NCI-H128 (cell line): ENCODE data around the gene SLC22A23.

Experiments used
- DNase-seq: peaks from one replicate; lab custom pipeline; 2025; ENCODE audit not compliant: unreplicated experiment; lab: John Stamatoyannopoulos, UW

SLC22A23 gene, protein sequence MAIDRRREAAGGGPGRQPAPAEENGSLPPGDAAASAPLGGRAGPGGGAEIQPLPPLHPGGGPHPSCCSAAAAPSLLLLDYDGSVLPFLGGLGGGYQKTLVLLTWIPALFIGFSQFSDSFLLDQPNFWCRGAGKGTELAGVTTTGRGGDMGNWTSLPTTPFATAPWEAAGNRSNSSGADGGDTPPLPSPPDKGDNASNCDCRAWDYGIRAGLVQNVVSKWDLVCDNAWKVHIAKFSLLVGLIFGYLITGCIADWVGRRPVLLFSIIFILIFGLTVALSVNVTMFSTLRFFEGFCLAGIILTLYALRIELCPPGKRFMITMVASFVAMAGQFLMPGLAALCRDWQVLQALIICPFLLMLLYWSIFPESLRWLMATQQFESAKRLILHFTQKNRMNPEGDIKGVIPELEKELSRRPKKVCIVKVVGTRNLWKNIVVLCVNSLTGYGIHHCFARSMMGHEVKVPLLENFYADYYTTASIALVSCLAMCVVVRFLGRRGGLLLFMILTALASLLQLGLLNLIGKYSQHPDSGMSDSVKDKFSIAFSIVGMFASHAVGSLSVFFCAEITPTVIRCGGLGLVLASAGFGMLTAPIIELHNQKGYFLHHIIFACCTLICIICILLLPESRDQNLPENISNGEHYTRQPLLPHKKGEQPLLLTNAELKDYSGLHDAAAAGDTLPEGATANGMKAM

DNA sequence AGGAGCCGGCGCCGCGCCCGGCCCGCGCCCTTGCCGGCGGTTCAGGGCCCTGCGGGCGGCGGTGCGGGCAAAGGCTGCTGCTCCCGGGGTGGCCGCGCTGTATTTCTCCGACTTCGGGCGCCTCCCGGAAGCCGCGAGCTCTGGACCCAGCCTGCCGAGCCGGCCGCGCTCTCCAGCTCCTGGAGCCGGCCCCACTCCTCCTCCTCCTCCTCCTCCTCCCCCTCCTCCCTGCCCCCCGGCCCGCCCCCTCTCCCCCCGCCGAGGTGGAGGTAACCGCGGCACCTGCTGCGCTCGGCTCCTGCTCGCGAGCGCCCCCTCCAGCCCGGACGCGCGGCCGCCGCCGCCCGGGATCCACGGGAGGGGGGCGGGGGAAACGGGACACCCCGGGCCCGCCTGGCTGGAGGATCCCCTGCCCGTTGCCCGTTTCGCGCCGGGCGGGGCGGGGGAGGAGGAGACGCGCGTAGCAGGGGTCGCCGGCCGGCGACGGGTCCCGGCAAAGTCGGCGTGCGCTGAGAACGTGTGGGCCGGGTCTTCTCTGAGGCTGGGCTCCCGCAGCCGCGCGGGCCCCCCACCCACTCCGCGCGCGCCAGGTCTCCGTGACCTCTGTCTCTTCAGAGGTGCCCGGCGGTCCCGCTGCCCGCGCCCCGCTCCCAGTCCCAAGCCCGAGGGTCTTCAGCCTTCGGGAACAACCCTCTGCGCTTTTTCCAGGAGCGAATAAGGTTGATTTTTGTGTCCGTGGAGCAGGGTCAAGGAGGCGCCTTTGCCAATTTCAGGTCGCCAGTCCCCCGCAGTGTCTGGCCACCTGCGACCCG, at the start of gene SLC22A23:
Gene SLC22A23 (minus strand): TSS at position 153 of the 812 bp plus-strand sequence. CDS start 491 bp downstream, outside the sequence.
- DNase-seq: no peak

DNA sequence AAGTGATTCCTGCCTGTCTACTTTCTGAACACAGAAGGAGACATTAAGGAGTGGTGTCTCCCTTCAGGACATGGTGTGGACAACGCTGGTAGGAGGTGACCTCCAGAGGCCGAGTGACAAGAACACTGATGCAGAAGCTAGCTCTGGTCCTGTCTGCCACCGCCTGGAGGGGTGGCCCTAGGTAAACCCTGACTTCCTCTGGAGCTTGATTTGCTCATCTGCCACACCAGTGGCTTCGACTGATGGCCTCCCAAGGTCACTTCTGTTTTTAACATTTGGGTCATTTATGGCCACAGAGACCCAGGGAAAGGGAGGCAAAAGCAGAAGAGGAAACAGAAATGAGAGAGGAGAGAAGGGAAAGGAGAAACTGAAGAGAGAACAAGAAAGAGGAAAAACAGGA, 49.4 kb upstream of the SLC22A23 start:
- no peak for DNase-seq

DNA sequence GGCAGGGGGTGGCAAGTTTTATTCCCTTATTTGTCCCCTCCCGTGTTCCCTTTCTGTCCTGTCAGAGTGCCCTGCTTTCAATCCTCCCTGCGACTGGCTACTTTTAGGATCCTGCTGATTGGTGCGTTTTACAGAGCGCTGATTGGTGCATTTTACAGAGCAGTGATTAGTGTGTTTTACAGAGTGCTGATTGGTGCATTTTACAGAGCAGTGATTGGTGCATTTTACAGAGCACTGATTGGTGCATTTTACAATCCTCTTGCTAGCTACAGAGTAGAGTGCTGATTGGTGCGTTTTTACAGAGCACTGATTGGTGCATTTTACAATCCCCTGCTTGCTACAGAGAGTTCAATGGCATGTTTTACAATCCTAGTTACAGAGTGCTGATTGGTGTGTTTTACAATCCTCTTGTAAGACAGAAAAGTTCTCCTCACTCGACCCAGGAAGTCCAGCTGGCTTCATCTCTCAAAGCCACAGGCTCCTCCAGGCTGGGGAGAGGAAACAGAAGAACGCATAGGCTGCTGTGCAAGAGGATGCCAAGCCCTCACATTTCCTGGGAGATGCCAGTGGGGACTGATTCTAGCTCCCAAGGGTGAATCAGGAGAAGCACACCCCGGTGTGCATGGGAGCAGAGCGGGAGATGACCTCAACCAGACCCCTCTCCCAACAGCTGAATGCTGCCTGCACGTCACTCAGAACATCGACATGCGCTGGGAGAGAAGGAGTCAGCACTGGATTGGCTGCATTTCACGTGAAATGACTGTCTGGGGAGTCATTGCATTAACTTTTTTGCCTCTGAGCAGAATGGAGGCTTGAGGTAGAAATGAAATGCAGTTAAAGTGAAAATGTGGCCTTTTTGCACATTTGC, 48.3 kb upstream of the SLC22A23 start:
- DNase-seq: no peak

DNA sequence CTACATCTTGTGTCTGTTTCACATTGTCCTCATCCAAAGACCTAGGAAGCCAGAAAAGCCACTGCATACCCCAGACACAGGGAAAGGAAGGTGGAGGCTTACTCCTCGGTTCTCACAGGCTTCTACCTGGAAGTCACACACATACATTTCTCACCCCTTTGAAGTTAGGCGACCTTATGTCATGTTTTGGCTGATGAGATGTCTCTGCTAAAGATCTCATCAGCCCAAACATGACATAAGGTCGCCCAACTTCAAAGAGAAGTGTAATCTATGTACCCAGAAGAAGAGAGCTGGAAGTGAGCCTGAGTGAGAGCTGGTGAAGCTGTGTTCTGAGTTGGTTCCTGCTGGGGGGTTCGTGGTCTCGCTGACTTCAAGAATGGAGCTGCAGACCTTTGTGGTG, 47.5 kb upstream of the SLC22A23 start:
- no peak for DNase-seq

DNA sequence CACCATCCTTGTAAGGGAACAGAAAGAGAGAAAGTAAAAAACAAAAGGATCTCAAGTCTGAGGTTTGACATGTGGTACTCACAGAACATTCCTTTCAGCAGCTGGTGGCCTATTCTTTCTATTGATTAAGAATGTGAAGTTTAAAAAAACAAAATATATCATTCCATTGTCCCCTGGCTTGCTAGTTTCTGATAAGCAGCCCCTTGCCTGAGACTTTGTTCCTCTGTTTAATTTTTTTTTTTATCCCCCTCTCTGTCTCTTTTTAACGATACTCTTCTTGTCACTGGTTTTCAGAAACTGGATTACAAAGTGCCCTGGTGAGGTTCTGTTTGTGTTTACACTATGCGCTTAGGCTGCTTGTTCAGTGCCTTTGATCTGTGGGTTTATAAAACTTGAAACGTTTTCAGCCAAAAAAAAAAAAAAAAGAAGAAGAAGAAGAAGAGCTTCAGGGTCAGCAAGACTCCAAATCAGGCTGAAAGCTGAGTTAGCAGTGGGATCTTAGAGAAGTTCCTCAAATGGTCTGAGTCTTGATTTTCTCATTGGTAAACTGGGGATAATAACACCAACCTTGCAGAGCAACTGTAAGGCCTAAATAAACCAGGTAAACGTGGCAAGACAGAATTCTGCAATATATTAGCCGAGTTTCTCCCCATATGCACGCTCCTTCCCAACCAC, 45.1 kb upstream of the SLC22A23 start:
- no peak for DNase-seq

DNA sequence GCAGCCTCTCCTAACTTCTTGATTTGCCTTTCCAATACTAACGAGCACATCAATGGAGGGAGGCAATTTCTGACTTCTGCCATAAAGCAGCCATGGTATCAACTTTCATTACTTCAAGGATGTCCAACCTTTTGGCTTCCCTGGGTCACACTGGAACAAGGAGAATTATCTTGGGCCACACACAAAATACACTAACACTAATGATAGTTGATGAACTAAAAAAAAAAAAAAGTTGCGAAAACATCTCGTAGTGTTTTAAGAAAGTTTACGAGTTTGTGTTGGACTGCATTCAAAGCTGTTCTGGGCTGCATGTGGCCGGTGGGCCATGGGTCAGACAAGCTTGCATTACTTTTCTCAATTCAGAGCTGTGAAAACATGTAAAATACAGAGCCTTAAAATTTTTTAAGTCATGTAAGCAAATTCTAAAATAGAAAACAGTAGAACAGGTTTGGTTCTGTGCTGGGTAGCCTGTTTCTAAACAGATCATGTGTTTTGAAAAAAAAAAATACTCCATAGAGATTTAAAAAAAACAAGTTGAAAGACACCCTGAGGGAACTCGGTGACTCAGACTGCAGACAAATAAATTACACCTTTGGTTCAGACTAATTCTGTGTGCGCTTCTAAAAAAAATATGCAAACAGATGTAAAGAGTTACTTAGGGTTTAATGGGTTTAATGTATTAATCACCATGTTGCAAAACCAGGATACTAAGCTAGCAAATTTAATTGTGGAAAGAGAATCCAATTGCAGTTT, 43.6 kb upstream of the SLC22A23 start:
- DNase-seq: no peak

DNA sequence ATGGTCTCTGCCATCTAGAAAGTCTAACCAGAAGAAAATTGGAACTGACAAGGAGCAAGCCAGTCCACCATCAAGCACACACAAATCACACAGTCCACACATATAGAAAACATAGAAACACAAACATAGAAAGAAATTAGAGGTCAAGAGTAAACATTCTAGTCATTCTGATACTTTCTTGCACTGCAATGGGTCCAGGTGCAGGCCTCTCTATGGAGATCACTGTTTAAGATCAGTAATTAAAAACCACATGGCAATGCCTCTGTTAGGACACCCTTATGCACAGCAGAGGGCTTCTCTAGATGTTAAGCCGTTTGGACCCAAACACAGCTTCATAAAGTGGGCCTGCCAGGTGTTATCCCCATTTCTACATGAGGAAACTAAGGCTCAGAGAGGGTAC, 42.8 kb upstream of the SLC22A23 start:
- DNase-seq: no peak

DNA sequence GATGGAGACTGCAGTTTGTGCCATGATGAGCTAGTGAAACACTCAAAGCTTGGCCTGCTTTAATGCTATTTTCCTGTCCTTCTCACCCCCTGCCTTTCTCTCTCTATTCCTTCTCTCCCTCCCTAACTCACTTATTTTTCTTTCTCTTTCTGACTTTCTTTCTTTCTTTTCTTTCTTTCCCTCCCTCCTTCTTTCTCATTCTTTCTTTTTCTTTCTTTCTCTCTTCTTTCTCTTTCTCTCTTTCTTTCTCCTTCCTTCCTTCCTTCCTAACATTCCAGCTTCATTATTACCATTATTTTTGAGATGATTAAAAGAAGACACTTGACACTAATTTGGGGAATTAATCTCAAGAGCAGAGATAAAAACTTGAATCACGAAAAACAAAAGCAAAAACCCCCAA, 39.5 kb upstream of the SLC22A23 start:
- no peak for DNase-seq

DNA sequence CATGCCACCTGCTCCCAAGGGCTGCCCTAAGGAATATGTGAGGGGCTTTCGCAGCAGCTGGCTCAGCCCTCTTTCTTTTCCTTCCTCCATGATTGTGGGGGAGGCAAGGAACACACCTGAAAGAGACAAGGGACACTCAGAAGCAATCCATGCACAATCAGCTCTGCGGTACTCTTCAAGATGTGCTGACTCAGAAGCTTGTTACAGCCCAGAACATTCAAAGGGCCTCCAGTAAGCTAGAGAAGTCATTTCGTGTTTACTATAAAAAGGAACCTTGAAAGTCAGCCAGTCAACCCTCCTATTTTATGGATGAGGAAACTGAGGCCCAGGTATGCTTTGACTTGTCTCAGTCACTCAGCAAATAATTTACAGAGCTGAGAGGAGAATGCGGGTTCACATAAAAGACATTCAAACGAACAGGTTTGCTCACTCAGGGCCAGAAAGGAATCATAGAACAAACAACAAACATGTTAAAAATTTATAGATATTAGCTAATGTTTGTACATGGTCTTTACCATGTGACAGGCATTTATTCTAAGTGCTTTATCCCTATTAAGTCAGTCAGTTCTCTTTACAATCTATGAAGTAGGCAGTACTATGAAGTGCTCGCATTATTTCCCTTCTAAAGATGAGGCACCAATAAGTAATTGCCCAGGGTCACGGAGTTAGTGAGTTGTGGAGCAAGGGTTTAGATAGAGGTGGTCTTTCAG, 37.7 kb upstream of the SLC22A23 start:
- no peak for DNase-seq

DNA sequence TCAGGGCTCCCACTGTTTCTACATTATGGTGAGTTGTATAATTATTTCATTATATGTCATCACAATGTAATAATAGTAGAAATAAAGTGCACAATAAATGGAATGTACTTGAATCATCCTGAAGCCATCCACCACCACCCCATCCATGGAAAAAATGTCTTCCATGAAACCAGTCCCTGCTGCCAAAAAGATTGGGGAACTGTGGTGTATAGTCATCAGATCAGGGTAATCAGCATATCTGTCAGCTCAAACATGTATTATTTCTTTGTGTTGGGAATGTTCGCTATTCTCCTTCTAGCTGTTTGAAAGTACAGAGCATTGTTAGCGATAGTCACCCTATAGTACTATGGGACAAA, 33.8 kb upstream of the SLC22A23 start:
- no peak for DNase-seq

DNA sequence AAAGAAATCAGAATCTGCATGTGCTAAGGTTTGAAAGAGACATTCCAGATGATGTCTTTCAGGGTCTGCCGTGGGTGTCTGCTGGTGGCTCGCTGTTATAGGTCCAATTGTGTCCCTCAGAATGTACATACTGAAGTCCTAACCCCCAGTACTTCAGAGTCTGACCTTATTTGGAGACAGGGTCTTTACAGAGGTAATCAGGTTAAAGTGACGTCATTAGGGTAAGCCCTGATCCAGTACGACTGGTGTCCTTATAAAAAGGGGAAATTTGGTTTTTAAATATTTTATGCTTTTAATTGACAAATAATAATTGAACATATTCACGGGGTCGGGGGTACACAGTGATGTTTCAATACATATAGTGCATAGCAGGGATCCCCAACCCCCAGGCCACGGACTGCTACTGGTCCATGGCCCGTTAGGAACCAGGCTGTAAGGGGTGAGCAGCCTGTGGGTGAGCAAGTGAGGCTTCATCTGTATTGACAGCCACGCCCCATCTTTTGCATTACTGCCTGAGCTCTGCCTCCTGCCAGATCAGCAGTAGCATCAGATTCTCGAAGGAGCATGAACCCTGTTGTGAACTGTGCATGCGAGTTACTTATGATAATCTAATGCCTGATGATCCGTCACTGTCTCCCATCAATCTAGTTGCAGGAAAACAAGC, 33.2 kb upstream of the SLC22A23 start:
- no peak for DNase-seq

DNA sequence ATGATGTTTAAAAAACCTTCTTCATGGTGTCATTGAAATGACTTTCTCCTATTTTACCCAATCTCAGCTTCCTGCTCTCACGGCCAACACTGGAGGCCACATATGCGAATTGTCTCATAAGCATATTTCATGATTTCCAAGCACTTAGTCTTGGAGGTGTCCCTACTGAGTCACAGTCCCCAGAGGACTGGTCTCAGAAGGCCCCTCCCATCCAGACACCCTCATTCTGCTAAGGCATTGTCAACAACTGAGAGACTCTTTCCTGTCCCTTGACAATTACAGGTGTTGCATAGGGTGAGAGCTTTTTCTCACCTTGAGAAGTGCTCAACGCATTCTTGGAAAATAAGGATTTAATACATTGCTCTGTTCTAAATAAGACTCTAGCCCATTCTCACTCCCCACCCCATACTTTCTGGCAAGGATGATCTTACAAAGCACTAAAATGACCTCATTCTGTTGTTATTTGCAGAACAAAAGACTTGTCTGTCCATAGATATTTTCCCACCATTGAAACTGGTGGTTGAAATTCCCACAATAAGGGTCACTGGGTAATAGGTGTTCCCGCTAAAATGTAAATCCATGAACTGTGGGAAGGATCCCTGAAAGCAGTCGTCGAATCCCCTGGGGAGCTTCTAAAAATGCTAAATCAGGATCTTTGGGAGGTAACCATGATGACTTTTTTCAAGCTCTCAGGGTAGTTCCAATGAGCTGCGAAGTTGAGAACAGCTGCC, 32.3 kb upstream of the SLC22A23 start:
- DNase-seq: no peak

DNA sequence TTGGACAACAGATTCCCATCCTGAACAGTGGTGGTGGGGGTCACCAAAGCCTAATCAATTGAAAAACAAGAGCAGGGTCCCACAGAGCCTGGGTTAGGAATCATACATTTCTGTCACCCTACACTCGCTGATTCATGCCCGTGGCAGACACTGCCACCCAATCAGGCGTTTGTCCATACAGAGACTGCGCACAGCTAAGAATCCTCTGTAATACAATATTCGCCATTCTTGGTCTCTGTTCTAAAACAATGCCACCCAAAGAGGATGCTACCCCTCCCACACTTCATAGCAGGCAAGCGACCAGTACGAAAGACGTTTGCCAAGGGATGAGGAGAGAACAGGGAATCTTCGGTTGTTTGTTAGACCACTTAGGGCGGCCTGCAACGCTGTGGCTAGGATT, 28.1 kb upstream of the SLC22A23 start:
- DNase-seq: no peak

DNA sequence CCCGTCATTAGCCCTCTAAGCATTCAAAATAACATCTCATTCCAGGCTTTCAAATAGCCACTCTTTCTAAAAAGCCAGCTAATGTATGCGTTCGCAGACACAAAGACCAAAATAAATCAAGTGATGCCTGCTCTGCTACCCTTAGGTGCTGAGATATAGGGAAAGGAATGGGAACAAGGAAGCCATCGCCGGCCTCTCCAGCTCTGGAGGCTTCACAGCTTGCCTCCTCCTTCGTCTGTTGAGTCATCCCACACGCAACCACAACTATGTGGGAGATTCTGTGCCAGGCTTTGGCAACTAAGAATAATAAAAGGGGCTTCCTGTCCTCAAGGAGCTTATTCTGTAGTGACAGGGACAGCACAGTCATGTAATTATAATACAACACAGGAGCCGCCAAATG, 27.3 kb upstream of the SLC22A23 start:
- DNase-seq: no peak

DNA sequence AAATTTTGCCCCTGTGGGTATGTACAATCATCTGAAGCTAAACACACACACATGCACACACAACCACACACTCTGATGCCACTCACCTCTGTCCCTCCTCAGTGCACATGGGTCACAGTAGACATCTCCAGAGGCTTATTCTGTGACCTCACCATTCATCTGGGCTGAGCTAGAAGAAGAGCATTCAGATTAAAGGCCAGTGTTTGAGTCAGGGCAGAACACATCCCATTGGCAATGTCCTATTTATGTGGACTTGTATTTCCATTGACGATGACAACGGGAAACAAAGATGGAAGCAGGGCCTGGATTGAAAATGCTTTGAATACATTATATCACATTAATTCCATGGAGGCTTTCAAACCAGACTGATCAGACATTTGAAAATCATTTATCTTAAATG, 26.8 kb upstream of the SLC22A23 start:
- no peak for DNase-seq

DNA sequence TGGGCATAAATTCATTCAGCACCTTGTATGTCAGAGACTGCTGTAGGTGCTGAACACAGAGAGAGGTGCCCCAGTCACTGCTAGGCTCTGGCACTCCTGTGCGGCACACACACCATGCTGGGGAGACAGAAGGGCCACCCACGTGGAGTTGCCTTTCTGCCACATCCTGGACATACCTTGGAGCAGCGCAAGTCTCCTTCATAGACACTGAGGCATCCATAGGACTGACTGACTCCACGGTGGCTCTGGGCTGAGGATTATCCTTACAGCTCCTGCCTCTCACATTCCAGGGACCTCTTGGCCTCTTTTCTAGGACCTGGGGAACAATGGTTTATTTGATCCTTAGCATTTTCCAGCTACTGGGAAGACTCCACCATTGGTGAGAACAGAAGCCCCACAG, 26.0 kb upstream of the SLC22A23 start:
- DNase-seq: no peak

DNA sequence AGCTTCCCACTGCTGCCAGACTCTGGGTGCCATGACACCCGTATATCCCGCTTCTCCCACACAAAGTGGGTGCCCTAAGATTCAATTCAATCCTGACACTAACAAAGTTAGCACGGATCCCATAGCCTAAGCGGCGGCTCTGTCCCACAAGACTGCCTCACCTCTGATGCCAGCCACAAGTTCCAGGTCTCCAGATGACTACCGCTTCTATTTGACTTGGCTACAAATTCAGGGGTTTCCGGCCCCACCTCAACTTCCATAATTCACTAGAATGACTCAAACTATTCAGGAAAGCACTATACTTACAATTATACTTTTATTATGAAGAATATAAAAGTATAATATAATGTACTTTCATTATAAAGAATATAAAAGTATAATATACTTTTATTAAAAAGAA, 24.8 kb upstream of the SLC22A23 start:
- no peak for DNase-seq

DNA sequence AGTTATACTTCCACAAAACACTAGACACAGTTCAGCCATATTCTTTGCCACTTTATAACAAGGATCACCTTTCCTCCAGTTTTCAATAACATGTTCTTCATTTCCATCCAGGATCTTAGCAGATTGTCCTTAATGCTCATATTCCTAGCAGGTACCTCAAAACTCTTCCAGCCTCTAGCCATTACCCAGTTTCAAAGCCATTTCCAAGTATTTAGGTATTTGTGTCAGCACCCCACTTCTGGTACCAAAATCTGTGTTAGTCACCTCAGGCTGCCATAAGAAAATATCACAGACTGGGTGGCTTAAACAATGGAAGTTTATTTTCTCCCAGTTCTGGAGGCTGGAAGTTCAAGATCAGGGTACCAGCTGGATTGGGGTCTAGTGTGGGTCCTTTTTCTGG, 23.2 kb upstream of the SLC22A23 start:
- DNase-seq: no peak
